Osteocyte (in vitro differentiated cells): ENCODE results near the gene KRTAP10-8. TPM values are rescaled to one million over a fixed set of nuclear protein-coding genes. Genes with fewer than 3 reads are reported as not detected.
A peak's percentile ranks its signal among the peaks of the same experiment; 100 is the strongest.
"Not testable (repeated sequence)": the region's sequence is repeated elsewhere in the genome, so short reads cannot be mapped to it uniquely, and the experiment has no call there.

ENCODE experiments used
- DNase-seq: peaks from one replicate; pipeline ENCODE4 v3.0.0; 2021; ENCODE audit warnings: mixed read lengths; ENCODE audit not compliant: unreplicated experiment; ENCODE audit errors: extremely low spot score
- H3K27ac Mint-ChIP-seq: one replicate; pipeline ENCODE4 v1.8.0; 2021; ENCODE audit warnings: mild to moderate bottlenecking, mixed read lengths; ENCODE audit not compliant: unreplicated experiment
- H3K27me3 Mint-ChIP-seq: one replicate; pipeline ENCODE4 v1.8.0; 2021; ENCODE audit warnings: mixed read lengths; ENCODE audit not compliant: unreplicated experiment
- H3K36me3 Mint-ChIP-seq: one replicate; pipeline ENCODE4 v1.8.0; 2021; ENCODE audit warnings: mixed read lengths; ENCODE audit not compliant: unreplicated experiment
- H3K4me1 Mint-ChIP-seq: one replicate; pipeline ENCODE4 v1.8.0; 2021; ENCODE audit warnings: mixed read lengths; ENCODE audit not compliant: unreplicated experiment
- H3K4me3 Mint-ChIP-seq: one replicate; pipeline ENCODE4 v1.8.0; 2021; ENCODE audit warnings: mild to moderate bottlenecking, moderate library complexity, mixed read lengths; ENCODE audit not compliant: unreplicated experiment
- H3K9me3 Mint-ChIP-seq: one replicate; pipeline ENCODE4 v1.8.0; 2021; ENCODE audit warnings: mixed read lengths; ENCODE audit not compliant: unreplicated experiment
- total RNA-seq: library from RNA; stranded (reverse); gene quantifications from 2 replicates; pipeline ENCODE4 v1.2.1, GENCODE V29; 2021
- TF ChIP-seq, protein P1 (sequence below): fragments of 200-600 bp; sonication (generic); IDR thresholded peaks from 2 replicates; pipeline ENCODE4 v1.5.0; 2021; ENCODE audit warnings: antibody characterized with exemption, mild to moderate bottlenecking, moderate library complexity

The KRTAP10-8 gene
- total RNA-seq, 1 donor from 2014 or later = not detected

DNA sequence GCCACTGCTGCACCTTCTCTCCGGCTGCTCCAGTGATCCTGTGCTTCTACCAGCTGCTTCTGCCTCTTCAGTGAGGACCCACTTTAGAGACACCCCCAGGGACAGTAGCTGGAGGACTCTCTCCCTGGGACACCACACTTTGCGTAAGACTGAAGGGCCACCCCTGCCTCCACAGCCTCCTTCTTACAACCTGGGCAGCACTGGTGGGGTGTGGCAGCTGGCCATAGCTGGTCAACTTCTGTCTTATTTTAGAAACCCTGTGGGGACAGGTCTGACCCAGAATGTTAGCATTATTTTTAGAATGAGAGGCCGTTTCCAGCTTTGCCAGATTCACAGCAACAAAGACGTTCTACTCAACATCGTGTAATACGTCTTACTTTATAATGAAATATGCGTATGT, 13.9 kb downstream of the KRTAP10-8 start:
- H3K27ac Mint-ChIP-seq = no peak overlapping the region
- no peaks in the 10 kb centered on the region for H3K36me3 Mint-ChIP-seq
- no peaks in the 10 kb centered on the region for H3K27me3 Mint-ChIP-seq
- H3K4me1 Mint-ChIP-seq = no peaks in the 10 kb centered on the region
- peaks cover 37% of the 10 kb centered on the region for H3K9me3 Mint-ChIP-seq
- H3K4me3 Mint-ChIP-seq = no peak overlapping the region
- TF ChIP-seq, protein P1, sequence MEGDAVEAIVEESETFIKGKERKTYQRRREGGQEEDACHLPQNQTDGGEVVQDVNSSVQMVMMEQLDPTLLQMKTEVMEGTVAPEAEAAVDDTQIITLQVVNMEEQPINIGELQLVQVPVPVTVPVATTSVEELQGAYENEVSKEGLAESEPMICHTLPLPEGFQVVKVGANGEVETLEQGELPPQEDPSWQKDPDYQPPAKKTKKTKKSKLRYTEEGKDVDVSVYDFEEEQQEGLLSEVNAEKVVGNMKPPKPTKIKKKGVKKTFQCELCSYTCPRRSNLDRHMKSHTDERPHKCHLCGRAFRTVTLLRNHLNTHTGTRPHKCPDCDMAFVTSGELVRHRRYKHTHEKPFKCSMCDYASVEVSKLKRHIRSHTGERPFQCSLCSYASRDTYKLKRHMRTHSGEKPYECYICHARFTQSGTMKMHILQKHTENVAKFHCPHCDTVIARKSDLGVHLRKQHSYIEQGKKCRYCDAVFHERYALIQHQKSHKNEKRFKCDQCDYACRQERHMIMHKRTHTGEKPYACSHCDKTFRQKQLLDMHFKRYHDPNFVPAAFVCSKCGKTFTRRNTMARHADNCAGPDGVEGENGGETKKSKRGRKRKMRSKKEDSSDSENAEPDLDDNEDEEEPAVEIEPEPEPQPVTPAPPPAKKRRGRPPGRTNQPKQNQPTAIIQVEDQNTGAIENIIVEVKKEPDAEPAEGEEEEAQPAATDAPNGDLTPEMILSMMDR = no peak
- DNase-seq = peak; percentile 78

DNA sequence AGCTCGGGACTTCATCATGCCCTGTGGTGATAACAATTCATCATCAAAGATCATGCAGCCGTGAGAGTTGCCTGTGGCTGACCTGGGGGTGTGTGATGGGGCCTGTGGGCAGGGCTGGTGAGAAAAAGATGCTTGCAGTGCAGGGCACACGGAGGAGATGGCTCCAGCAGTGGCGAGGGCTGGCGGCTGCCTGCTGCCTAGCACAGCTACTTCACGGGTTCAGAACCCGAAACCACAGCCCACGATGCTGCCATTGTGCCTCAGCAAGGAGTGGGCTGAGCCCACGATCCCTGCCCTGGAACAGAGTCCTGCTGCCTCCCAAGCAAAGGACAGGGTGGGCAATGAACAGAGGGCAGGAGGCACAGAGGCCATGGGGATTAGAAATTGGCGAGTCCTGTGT, 14.4 kb downstream of the KRTAP10-8 start:
- Mint-ChIP-seq H3K27ac (no peak overlapping the region), H3K9me3 (peaks cover 41% of the 10 kb centered on the region)

DNA sequence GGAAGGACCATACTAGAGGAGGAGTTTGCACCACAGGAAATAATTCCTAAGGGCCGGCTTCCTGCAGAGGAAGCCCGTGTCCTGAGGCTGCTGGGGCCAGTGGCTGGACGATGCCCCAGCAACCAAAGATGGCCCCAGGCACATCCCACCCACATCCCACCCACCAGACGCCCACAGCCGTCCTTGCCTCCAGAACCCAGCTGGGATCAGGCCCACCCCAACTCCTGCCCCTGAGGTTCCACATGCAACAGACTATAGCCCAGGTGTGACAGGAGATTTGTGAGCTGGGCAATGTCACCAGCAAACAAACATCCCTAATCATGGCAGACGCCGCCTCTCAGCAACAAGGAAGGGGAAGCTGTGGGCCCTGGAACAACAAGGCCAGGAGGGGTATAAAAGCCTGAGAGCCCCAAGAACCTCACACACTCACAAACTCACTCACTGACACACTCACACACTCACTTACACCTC, 14.8 kb downstream of the KRTAP10-8 start, which contains the start of gene KRTAP10-9:
Gene KRTAP10-9 (plus strand): TSS at position 421 of the 471 bp plus-strand sequence. CDS start 79 bp downstream, outside the sequence.
- H3K36me3 Mint-ChIP-seq = peaks cover 3% of the 10 kb centered on the region
- no peak within 1 kb of the TSS for H3K27ac Mint-ChIP-seq
- no peak within 1 kb of the TSS for H3K4me3 Mint-ChIP-seq
- H3K4me1 Mint-ChIP-seq = no peaks in the 10 kb centered on the region
- no peak for DNase-seq
- no peaks in the 10 kb centered on the region for H3K27me3 Mint-ChIP-seq
- H3K9me3 Mint-ChIP-seq = peaks cover 43% of the 10 kb centered on the region
- TF ChIP-seq, protein P1 = no peak

More for the DNA sequence above, 14.4 kb downstream of the KRTAP10-8 start:
- Mint-ChIP-seq H3K27me3 (no peaks in the 10 kb centered on the region), H3K36me3 (peaks cover 3% of the 10 kb centered on the region), H3K4me1 (no peaks in the 10 kb centered on the region), H3K4me3 (no peak overlapping the region)
- peak; percentile 65 for DNase-seq
- TF ChIP-seq, protein P1 = no peak

DNA sequence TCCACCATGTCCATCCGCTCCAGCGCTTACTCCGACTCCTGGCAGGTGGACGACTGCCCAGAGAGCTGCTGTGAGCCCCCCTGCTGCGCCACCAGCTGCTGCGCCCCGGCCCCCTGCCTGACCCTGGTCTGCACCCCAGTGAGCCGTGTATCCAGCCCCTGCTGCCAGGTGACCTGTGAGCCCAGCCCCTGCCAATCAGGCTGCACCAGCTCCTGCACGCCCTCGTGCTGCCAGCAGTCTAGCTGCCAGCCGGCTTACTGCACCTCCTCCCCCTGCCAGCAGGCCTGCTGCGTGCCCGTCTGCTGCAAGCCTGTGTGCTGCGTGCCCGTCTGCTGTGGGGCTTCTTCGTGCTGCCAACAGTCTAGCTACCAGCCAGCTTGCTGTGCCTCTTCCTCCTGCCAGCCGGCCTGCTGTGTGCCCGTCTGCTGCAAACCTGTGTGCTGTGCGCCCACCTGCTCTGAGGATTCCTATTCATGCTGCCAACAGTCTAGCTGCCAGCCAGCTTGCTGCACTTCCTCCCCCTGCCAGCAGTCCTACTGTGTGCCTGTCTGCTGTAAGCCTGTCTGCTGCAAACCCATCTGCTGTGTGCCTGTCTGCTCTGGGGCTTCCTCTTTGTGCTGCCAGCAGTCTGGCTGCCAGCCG, 15.4 kb downstream of the KRTAP10-8 start:
- not testable (repeated sequence) for H3K4me3 Mint-ChIP-seq, H3K36me3 Mint-ChIP-seq, H3K27me3 Mint-ChIP-seq, H3K4me1 Mint-ChIP-seq, H3K27ac Mint-ChIP-seq
- H3K9me3 Mint-ChIP-seq = peaks cover 47% of the 10 kb centered on the region
- peak; percentile 79 for DNase-seq

DNA sequence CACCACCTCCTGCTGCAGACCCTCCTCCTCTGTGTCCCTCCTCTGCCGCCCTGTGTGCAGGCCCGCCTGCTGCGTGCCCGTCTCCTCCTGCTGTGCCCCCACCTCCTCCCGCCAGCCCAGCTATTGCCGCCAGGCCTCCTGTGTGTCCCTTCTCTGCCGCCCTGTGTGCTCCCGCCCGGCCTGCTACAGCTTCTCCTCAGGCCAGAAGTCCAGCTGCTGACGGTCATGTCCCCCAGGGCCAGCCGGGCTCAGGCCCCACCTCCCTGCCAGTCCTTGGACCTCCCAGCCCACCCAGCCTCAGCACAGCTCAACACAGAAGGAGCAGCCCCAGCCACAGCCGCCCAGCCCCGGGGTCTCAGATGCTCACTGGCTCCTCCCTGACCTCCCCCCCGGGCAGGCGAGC, 16.0 kb downstream of the KRTAP10-8 start:
- H3K9me3 Mint-ChIP-seq = peaks cover 45% of the 10 kb centered on the region
- not testable (repeated sequence) for H3K27me3 Mint-ChIP-seq, H3K36me3 Mint-ChIP-seq, H3K4me1 Mint-ChIP-seq, H3K27ac Mint-ChIP-seq, H3K4me3 Mint-ChIP-seq
- peak; percentile 73 for DNase-seq

DNA sequence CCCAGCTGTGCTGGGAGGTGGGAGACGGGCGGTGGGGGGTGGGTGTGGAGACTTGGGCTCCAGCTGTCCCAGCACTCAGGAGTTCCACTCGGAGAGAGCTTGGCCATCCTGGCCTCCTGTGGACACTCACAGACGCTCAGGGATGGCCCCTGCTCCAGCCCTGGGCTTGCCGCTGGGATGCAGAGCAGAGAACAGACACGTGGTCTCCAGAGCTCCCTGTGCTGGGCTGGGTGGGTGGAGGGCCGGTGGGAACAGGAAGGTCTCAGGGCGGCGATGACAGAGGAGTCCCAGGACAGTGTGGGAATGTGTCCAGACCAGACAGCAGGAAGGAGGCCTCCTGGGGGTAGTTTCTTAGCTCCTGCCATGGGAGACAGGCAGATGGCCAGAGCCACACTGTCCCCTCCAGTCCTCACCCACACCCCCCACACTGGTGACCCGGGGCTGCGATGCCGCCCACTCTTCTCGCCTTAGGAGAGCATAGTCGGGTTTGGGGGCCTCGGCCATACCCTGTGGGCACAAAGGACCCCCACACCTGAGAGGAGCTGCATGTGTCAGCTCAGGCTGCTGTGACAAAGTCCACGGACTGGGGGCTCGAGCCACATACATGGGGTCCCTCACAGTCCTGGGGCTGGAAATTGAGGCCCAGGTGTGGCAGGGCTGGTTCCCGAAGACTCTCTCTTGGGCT, 17.0 kb downstream of the KRTAP10-8 start:
- peaks cover 36% of the 10 kb centered on the region for H3K9me3 Mint-ChIP-seq

More for the DNA sequence above, 17.0 kb downstream of the KRTAP10-8 start:
- peak; percentile 82 for DNase-seq
- Mint-ChIP-seq H3K4me3 (no peak overlapping the region), H3K27me3 (no peaks in the 10 kb centered on the region), H3K27ac (no peak overlapping the region), H3K4me1 (no peaks in the 10 kb centered on the region), H3K36me3 (peaks cover 3% of the 10 kb centered on the region)
- TF ChIP-seq, protein P1 = no peak
